GM12878 (cell line): Measurements from ENCODE around the gene SLC10A1. TPM values are rescaled to one million over a fixed set of nuclear protein-coding genes. Genes with fewer than 3 reads are reported as not detected.

ENCODE experiments used
- BCL3 ChIP-seq: IDR thresholded peaks from 2 replicates; pipeline ENCODE4 v1.6.1; 2011; ENCODE audit warnings: borderline replicate concordance, low read depth, mild to moderate bottlenecking, moderate library complexity, low read length; ENCODE audit not compliant: insufficient read depth, poor library complexity, severe bottlenecking
- BRCA1 ChIP-seq: IDR thresholded peaks from 2 replicates; pipeline ENCODE4 v1.6.1; 2011; ENCODE audit warnings: low read depth, low read length, improper control_type of control experiment
- CBFB ChIP-seq: IDR thresholded peaks from 2 replicates; pipeline ENCODE4 v1.6.1; 2016; ENCODE audit warnings: antibody characterized with exemption, low read depth
- CBX5 ChIP-seq: sonication (generic); IDR thresholded peaks from 2 replicates; pipeline ENCODE4 v1.6.1; 2016; ENCODE audit warnings: low read depth, moderate library complexity, mild to moderate bottlenecking, inconsistent platforms
- E2F8 ChIP-seq: fragments of 450-650 bp; IDR thresholded peaks from 2 replicates; pipeline ENCODE4 v1.6.1; 2018; ENCODE audit warnings: mild to moderate bottlenecking, low read depth, moderate library complexity; ENCODE audit not compliant: partially characterized antibody
- ETV6 ChIP-seq, 2 experiments: fragments of 450-650 bp in 1 of 2; IDR thresholded peaks in 1 of 2; conservative IDR thresholded peaks in 1 of 2; 2 replicates each; pipeline ENCODE4 v1.6.1; 2014; ENCODE audit warnings: antibody characterized with exemption in 1 of 2, borderline replicate concordance in 1 of 2, low read depth in 1 of 2, mild to moderate bottlenecking in 1 of 2, moderate library complexity in 1 of 2
- EZH2 ChIP-seq: IDR thresholded peaks from 2 replicates; pipeline ENCODE4 v1.6.1; 2012; ENCODE audit warnings: low read depth, mild to moderate bottlenecking, control low read depth, inconsistent platforms, low read length, borderline replicate concordance; ENCODE audit not compliant: control insufficient read depth
- FOXM1 ChIP-seq: IDR thresholded peaks from 2 replicates; pipeline ENCODE4 v1.6.1; 2012; ENCODE audit warnings: low read depth, mild to moderate bottlenecking, inconsistent platforms, low read length, moderate library complexity
- HDAC6 ChIP-seq: fragments of 200-600 bp; sonication (generic); IDR thresholded peaks from one replicate; pipeline ENCODE4 v1.8.0; 2017; ENCODE audit warnings: antibody characterized with exemption; ENCODE audit not compliant: unreplicated experiment
- JUND ChIP-seq: IDR thresholded peaks from 2 replicates; pipeline ENCODE4 v1.6.1; 2012; ENCODE audit warnings: low read depth, mild to moderate bottlenecking, low read length, improper control_type of control experiment, moderate library complexity
- MLLT1 ChIP-seq: fragments of 450-650 bp; IDR thresholded peaks from 2 replicates; pipeline ENCODE4 v1.6.1; 2016; ENCODE audit warnings: mild to moderate bottlenecking
- MYB ChIP-seq: fragments of 150-350 bp; IDR thresholded peaks from 2 replicates; pipeline ENCODE4 v1.6.1; 2014; ENCODE audit warnings: mild to moderate bottlenecking, low read depth, low read length, borderline replicate concordance
- NR2C1 ChIP-seq: fragments of 450-650 bp; IDR thresholded peaks from 2 replicates; pipeline ENCODE4 v1.6.1; 2017; ENCODE audit warnings: antibody characterized with exemption, mild to moderate bottlenecking, moderate library complexity
- PKNOX1 ChIP-seq: fragments of 450-650 bp; IDR thresholded peaks from 2 replicates; pipeline ENCODE4 v1.6.1; 2016; ENCODE audit warnings: mild to moderate bottlenecking
- PML ChIP-seq: IDR thresholded peaks from 2 replicates; pipeline ENCODE4 v1.6.1; 2012; ENCODE audit warnings: low read length, inconsistent platforms
- POU2F2 ChIP-seq: IDR thresholded peaks from 3 replicates; pipeline ENCODE4 v1.6.1; 2011; ENCODE audit warnings: low read depth, mild to moderate bottlenecking, low read length, borderline replicate concordance
- RAD21 ChIP-seq: IDR thresholded peaks from 2 replicates; pipeline ENCODE4 v1.6.1; 2011; ENCODE audit warnings: mild to moderate bottlenecking, low read depth, low read length, moderate library complexity; ENCODE audit not compliant: insufficient read depth
- RFX5 ChIP-seq: IDR thresholded peaks from 2 replicates; pipeline ENCODE4 v1.6.1; 2011; ENCODE audit warnings: low read depth, low read length, improper control_type of control experiment
- SMAD1 ChIP-seq: fragments of 450-650 bp; IDR thresholded peaks from 2 replicates; pipeline ENCODE4 v1.6.1; 2018; ENCODE audit warnings: mild to moderate bottlenecking, low read depth; ENCODE audit not compliant: partially characterized antibody
- SMC3 ChIP-seq: IDR thresholded peaks from 2 replicates; pipeline ENCODE4 v1.6.1; 2011; ENCODE audit warnings: low read length, improper control_type of control experiment, borderline replicate concordance
- TCF3 ChIP-seq: IDR thresholded peaks from 2 replicates; pipeline ENCODE4 v1.6.1; 2012; ENCODE audit warnings: low read depth, mild to moderate bottlenecking, low read length, borderline replicate concordance; ENCODE audit not compliant: insufficient read depth
- TCF7 ChIP-seq: IDR thresholded peaks from 2 replicates; pipeline ENCODE4 v1.6.1; 2014; ENCODE audit warnings: antibody characterized with exemption, borderline replicate concordance
- YY1 ChIP-seq: IDR thresholded peaks from 2 replicates; pipeline ENCODE4 v1.6.1; 2011; ENCODE audit warnings: low read depth, mild to moderate bottlenecking, low read length
- ZBED1 ChIP-seq: IDR thresholded peaks from 2 replicates; pipeline ENCODE4 v1.6.1; 2016; ENCODE audit warnings: borderline replicate concordance
- ZNF274 ChIP-seq: IDR thresholded peaks from one replicate; pipeline ENCODE4 v1.8.0; 2011; ENCODE audit not compliant: insufficient read length, insufficient read depth
- polyA plus RNA-seq, 11 experiments: library from polyadenylated mRNA; depleted of rRNA in 4 of 11; unstranded in 6 of 11; stranded (reverse) in 5 of 11; fragments of >200 nt; fragmentation: Nextera tagmentation in 4 of 11; fragmentation: Illumina TruSeq in 1 of 11; extraction: Ambion mirVana in 4 of 11; extraction: Trizol in 1 of 11; gene quantifications; 1 replicate in 1 of 11; 2 replicates in 10 of 11; pipeline versions ENCODE4 v1.2.1 to v1.2.3, GENCODE V29; 2011 to 2016; ENCODE audit warnings: inconsistent platforms in 2 of 11, missing spikeins in 2 of 11, low read depth in 1 of 11
- total RNA-seq, 4 experiments: library from RNA; depleted of rRNA in 3 of 4; stranded (reverse); fragments of >200 nt in 3 of 4; fragmentation: Illumina TruSeq in 1 of 4; extraction: Trizol in 1 of 4; gene quantifications; 2 replicates each; pipeline versions ENCODE4 v1.2.1 to v1.2.3, GENCODE V29; 2013 to 2021

Gene SLC10A1
- total and polyA plus RNA-seq, 10 of the 15 experiments (the other 5 are each of a cell fraction or from before 2014, with no cell fraction given), result 0.15 to 0.16 TPM; not detected in 8

GRCh38 chr14:69766984-69767368 is 30.1 kb downstream of the SLC10A1 start, which contains the start of gene SRSF5 (continued):
- TF ChIP-seq BCL3 (no peak), TCF7 (no peak; the same call in 1 of the 2 replicates), ZNF274 (no peak), EZH2 (no peak), CBX5 (no peak; the same call in 1 of the 2 replicates), NR2C1 (peak; percentile 62), JUND (0 out of 2 replicates have a peak, but pooled peaks have one; percentile 15), RAD21 (no peak), PKNOX1 (peak; percentile 69), RFX5 (no peak), MLLT1 (peak; percentile 26), FOXM1 (0 out of 2 replicates have a peak, but pooled peaks have one; percentile 24), BRCA1 (no peak), MYB (no peak), PML (peak; percentile 99), CBFB (peak; percentile 84), E2F8 (no peak), TCF3 (peak; percentile 42; the same call in 1 of the 2 replicates), SMAD1 (peak; percentile 86), POU2F2 (peak; percentile 96), HDAC6 (peak; percentile 56), ZBED1 (peak; percentile 62; the same call in 1 of the 2 replicates), SMC3 (no peak), YY1 (peak; percentile 98), ETV6 (conservative IDR thresholded peaks at IDR 0.05 in 1 of 2, IDR thresholded peaks at IDR 0.05 in 1 of 2; ENCODE audit: borderline replicate concordance in 1 of 2, low read depth in 1 of 2) (0 out of 4 replicates have a peak, but pooled peaks of 1 of the 2 experiments have one; percentile 50)
